ENCODE measurements around the gene DCC.

DCC gene

DNA sequence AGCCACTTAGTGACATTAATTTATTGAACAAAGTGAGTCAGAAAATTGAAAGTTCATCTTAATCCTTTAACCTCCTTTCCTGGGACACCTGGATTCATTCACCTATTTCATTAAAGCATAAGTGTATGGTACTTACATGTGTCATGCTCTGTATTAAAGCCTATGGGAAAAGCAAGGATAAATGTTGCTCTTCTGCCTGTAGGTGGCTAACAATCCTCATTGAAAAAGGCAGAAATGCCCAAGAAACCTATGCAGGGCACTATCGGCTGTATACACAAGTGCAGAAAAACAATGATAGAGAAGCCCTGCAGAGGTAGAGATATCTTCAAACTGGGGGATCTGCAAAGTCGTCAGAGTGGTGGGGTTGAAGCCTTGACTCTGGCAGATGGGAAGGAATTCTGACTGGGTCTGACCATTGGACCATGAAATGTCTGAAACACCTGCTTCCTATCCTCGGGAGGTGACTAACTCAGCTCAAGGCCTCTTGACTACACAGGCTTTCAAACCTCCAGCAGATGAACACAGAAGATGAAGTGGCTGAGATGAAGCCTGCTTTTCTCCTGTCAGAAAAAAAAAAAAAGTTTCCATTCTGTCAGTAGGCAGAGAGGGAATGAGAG is 83.1 kb downstream of the DCC start:
- H3K4me3 ChIP-seq (ENCODE audit: low read depth, low read length), result no peak overlapping the region

DNA sequence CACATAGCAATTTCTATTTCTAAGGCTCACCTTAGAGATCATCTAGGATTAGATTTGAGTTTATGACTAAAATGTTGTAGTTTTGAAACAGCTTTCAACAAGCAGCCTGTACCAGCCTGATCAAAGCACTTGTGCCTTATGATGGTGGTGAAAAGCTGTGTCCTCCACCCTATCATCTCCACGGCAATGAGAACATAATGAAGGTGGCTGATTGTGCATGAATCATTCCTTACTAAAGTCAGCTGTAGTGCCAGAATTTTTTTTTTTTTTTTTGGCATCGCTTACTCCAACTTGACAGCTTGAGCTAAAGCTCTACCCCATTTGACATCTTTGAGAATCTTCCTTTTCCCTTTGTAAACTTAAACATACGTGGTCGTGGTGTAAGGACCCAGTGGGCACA is 86.0 kb downstream of the DCC start:
- no peak overlapping the region for H3K4me3 ChIP-seq (ENCODE audit: low read depth, low read length)

DNA sequence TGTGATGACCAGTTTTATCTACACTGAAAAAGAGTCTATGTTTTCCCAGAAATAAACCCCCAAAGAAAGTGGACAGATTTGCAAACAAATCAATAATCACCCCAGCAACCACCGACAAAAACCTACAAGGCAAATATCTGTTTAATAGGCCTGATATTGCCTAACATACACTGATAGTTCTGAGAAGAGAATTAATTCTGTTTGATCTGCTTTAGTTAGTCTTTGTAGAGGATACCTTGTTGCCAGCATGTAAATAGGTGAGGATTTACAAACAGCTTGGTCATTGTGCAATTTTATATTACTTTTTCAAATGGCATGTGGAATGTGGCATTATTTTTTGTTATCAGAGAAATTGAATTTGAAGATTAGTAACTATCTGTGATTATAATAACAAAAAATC is 86.5 kb downstream of the DCC start:
- H3K4me3 ChIP-seq (ENCODE audit: low read depth, low read length), result no peak overlapping the region

DNA sequence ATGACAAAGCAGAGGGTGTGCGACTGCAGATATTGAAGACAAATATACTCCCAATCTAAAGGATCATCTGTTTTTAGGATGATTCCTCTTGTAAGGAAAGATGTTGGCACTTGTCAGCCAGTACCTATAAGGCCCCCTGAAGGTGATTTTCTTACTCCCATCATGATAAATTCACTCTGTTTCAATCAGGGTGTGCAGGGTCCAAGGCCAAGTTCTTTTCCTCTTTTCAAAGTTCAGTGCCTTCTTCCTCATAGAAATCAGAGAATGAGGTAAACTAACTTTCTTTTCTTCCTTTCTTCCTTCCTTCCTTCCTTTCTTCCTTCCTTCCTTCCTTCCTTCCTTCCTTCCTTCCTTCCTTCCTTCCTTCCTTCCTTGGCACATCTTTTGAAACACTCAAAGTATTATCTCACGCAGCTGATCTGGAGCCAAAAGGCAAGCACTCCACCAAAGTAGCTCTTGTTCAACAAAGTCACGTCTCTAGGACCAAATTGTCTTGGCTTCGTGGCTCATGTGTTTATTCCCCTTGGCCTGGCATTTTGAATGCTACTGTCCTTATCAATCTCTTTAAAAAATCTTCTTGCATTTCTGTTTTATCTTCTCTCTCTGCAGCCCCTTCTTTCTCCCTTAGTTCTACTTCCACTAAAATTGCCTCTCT is 87.7 kb downstream of the DCC start:
- no peak overlapping the region for H3K4me3 ChIP-seq (ENCODE audit: low read depth, low read length)

DNA sequence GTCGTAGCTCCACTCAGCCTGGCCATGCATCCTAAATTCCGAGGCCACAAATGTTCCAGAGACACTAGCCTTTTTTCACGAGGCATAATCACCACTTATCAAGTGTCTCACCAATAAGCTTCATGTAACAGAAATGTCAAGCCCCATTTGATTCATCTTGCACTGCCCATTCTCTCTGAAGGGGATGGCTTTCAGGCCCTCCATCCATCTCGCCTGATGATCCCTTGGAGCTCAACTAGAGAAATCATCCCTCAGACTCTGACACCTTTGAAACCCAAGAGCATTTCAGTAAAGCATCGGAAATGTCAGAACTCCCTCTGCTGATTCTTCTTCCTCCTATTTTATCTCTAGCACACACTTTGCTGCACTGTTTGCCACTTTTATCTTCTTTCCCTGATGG is 91.7 kb downstream of the DCC start:
- H3K4me3 ChIP-seq (ENCODE audit: low read depth, low read length), result no peak overlapping the region

DNA sequence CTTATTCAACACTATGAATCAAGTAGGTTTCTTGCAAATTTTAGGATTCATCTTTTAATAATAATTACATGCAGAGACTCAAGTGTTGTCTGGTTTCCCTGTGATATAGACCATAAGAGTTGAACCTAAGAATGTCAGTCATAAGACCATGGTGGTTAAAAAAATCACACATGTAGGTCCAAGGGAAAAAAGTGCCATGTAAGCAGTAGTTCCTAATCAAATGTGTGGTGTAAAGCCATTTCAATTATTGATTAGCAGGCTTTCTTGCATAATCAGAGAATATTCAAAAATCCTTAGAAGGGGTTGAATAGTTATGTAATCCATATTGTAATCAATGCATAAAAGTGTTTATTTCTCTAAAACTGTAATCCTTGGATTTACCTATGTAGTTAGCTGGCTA is 93.8 kb downstream of the DCC start:
- no peak overlapping the region for H3K4me3 ChIP-seq (ENCODE audit: low read depth, low read length)

DNA sequence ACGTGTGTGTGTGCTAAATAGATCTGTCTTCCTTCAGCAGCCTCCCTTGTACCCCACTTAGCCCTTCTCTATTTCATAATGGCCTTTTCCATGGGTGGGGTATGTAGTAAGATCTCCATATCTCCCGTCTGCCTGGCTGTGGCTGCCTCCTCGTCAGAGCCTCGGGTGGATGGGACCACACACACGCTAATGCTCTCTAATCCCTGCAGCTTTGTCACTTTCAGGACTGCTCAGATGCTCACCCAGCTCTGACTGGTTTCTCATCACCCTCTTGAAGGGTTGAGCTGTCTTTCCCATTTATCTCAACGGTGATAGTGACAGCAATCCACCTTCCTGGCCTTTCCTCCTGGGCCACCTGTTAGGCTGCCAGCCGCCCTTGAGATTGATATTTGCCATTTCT is 95.3 kb downstream of the DCC start:
- H3K4me3 ChIP-seq (ENCODE audit: low read depth, low read length), result no peak overlapping the region

DNA sequence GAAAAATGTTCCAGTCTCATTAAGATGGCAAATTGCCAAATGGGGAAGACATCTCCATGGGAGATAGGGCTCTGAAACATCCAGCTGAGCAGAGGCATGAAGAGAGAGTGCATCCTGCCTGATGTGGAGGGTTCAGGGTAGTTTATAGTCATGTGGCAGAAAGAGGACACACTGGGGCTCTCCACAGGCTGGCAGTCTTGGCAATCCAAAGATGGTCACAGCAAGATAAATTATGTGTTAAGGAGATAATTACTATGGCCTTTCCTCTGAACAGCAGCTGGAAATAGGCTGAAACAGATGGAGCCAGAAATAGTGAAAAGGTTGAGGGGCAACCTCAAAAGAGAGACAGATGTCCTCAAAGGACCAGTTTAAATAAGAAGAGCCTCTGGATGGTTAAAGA is 97.2 kb downstream of the DCC start:
- H3K4me3 ChIP-seq (ENCODE audit: low read depth, low read length), result no peak overlapping the region

DNA sequence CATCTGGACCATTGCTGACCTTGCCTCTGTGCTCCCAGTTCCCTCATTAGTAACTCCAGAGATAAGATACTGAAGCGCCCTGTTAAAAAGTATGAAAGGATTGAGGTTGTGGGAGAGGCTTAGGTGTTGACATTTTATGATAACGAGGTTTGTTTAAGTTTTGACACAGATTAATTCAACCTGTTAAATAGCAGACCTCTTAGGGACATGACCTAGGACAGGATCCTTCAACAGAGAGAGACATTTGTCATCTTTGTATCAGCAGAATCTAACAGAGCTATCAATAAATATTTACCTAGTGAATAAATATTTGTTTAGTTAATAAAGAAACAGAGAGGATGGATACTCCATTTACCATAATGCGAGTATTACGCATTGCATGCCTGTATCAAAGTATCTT is 99.5 kb downstream of the DCC start:
- no peak overlapping the region for H3K4me3 ChIP-seq (ENCODE audit: low read depth, low read length)

DNA sequence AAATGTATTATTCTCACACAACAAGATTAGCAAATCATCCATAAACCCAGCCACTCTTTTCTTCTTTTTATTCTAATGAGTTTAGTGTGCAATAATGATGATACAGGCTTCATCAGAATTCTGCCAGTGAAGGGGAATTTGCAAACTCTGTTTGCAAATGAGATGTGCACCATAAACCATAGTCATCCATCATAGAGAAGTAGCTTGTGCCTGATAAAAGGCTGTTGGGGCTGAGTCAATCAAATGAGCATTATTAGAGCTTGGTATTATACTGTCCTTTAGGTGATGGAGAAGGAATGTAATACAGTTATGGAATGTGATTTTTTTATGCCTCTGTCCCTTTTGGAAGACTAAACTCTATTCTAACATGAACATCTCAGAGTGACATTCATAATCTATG is 101.8 kb downstream of the DCC start:
- H3K4me3 ChIP-seq (ENCODE audit: low read depth, low read length), result no peak overlapping the region

DNA sequence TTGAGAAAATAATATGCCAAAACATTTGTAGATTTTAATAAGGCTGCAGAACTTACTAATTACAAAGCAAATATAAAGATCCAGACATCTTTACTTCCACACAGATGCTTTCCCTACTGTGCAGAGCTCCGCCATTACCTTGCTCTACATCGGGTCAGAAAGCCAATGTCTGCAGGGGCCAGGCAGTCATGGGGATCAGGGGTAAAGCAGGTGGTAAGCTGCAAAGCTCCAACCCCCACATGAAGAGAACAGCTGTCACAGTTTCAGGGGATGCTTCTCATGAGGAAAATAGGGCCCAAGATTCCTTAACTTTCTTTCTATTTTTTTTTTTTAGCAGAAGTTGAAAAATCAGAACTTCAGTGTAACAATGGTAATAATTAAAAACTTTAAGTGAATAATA is 102.7 kb downstream of the DCC start:
- no peak overlapping the region for H3K4me3 ChIP-seq (ENCODE audit: low read depth, low read length)

DNA sequence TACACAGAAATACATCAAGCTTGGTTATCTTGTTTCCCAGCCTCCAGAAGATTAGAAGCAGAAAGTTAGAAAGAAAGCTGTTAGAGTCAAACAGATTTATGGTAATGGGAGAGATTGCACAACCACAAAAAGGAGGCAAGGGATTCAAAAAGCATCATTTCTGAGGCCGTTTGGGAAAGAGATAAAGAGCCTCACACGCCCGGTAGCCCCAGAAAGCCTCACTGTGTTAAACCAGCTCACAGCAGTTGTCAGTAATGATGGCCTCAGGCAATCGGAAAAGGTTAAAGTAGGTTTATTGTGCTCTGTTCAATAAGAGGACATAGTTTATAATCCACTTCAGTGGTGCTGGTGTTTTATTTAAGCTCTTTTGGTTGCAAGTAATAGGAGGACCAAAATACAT is 111.3 kb downstream of the DCC start:
- no peak overlapping the region for H3K4me3 ChIP-seq (ENCODE audit: low read depth, low read length)

DNA sequence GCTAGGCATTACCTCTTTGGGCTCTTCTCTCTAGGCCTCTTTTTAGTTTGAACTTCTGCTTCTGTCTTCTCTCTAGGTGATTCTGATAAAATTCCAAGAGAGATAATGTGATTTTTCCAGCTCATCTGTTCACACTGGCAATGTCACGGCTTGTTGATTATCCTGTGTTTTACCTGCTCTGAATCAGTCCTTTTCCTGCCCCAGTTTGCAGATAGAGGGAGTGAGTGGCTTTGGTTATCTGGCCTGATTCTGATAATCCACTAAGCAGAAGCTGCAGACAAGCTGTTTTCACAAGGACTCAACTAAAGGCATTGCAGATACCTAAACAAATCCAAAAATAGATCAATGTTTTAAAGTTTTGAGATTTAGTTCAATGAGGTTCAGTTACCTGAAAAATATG is 111.9 kb downstream of the DCC start:
- no peak overlapping the region for H3K4me3 ChIP-seq (ENCODE audit: low read depth, low read length)

DNA sequence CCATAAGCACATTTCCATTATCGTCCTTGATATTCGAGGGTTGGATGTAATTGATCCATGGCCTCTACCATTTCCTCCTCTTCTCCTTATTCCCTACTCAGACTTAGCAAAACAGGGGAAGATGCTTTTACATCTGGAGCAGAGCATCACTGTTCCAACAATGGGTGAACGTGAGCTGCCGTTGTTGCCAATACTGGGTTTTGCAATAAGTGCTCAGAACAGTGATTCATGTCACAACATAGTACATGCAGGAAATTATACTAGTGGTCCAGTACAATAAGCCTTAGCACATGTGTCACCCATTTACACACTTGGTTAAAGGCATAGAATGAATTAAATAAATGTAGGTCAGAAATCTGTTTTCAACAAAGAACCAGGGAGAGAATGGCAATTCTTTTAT is 112.4 kb downstream of the DCC start:
- no peak overlapping the region for H3K4me3 ChIP-seq (ENCODE audit: low read depth, low read length)

DNA sequence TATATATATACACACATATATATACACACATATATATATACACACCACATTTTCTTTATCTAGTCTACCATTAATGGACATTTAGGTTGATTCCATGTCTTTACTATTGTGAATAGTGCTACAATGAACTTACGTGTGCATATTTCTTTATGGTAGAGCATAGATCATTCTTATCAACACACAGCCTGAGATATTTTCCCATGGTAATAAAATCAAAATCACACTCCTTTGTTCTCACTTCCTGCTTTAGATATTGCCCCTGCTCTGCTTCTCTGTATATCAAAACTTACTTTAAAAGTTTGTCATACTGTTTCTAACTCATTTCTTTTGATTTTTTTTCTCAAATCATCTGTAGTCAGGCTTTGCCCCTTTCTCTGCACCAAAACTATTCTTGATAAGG is 119.9 kb downstream of the DCC start:
- no peak overlapping the region for H3K4me3 ChIP-seq (ENCODE audit: low read depth, low read length)

DNA sequence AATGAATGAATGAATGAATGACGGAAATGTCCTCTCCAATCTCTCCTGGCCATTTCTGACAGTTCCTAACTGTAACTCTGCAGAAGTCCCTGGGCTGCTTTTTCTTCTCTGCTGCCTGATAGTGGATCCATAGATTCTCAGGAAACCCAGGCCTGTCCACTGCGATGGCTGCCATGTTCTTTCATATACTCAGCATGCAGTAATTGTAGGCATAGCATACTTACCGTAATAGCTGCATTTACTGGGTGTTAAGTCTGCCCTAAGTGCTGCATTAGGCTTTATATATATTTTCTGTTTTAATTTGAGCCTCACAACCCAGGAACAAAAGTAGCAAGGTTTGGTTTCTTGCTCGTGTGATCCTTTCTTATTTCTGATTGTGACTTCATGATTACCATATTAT is 122.9 kb downstream of the DCC start:
- H3K4me3 ChIP-seq (ENCODE audit: low read depth, low read length), result no peak overlapping the region

DNA sequence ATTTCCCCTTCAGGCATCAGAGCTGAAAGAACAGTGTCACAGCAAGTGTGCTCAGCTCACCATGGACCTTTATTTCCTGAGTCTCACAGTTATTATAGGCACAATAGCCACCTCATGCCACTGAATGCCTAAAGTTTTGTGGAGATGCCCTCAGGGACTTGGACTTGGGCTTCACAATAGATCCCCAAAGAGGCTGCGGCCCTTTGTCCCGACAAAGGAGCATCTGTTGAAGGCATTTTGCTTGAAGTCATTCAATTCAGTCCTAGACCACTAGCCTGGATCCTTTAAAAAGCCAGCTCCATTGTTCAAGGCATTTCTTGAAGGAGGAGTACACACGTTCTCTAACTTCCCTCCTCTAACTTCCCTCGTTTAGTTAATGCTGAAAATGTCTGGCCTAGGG is 125.4 kb downstream of the DCC start:
- no peak overlapping the region for H3K4me3 ChIP-seq (ENCODE audit: low read depth, low read length)

DNA sequence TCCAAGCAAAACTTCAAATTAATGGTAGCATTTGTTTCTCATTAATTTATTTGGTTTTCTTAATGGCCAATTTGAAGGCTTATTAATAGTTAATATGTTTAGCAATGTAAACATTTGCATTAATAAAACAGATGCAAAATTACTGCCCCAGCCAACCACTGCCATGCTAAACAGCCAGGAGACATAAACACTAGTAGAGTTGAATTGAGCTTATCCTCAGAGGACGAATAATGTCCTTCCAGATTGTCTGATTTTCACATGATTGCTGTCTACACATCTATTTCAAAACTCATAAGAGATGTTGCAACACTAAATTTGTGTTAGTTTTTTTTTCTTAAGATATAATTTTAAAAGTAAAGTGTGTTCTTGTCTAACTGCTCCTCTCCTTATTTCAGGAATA is 128.5 kb downstream of the DCC start:
- H3K4me3 ChIP-seq (ENCODE audit: low read depth, low read length), result no peak overlapping the region

DNA sequence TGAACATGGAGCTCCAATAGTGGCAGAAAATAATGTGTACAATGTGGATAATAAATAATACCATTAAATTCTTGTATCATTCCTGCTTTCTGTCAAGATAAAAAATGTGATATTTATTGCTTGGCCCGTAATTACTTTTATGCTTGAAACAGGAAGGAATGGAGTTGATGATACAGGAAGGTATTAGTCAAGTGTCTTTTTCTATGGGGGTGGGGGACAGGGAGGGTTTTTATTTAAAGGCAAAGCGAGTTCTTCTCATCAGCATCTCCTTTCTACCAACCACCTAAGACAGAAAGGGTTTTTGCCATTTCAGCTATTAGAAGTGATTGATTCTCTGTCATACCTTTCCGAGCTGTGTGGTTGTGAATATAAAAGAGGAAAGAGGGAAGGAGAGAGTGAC is 135.3 kb downstream of the DCC start:
- no peak overlapping the region for H3K4me3 ChIP-seq (ENCODE audit: low read depth, low read length)

DNA sequence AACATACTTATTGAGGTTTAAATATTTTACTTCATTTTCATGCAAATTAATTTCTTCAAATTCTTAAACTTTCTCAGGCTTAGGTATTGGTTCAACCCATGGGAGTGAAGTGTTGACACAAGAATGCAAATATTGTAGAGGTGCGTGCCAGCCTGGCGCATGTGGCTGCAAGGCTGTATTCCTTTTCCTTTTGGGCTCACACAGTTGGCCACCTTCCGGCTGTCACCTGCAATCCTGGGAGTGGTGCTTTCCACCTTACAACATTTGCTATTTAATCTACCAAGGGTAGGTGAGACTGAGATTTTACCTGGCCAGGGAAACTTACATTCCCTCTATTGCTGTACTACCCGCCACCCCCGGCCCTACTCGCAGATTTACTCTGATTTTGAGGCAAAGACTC is 141.1 kb downstream of the DCC start:
- no peak overlapping the region for H3K4me3 ChIP-seq (ENCODE audit: low read depth, low read length)

DNA sequence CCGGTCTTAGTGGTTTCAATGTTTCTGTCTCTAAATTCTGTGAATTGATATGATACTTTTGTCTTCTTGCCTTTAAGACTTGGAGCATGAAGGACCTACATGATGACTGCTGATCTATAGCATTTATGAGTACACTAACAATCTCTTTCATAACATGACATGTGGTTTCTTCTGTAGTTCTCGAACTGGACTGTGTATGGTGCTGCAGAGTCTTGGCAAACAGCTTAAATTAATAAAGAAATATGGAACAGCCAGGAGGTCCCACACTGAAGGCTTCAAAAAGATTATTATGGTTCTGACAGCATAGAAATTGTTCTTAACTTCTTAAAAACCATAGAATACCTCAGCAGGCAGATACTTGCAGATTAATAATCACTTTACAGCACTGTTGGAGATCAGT is 145.0 kb downstream of the DCC start:
- no peak overlapping the region for H3K4me3 ChIP-seq (ENCODE audit: low read depth, low read length)

DNA sequence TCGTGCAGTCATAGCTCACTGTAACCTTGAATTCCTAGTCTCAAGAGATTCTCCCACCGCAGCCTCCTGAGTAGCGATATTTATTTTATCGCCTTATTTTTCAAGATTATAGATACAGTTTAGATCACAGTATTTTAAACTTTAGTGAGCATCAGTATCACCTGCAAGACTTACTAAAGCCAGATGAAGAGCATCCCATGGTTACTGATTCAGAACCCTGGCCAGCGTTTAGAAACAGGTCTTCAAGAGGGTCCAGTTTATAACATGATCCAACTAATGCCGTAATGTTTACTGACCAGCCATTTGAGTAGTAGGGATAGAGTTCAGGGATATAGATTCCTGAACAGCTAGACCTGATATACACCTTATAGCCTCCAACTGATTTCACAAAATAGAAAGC is 146.1 kb downstream of the DCC start:
- H3K4me3 ChIP-seq (ENCODE audit: low read depth, low read length), result no peak overlapping the region
